ENCODE measurements around the gene LARP4.
A peak's percentile ranks its signal among the peaks of the same experiment; 100 is the strongest.
"Not testable (repeated sequence)": the region's sequence is repeated elsewhere in the genome, so short reads cannot be mapped to it uniquely, and the experiment has no call there.

The LARP4 gene

GRCh38 chr12:50488801-50489200 lies 88.1 kb downstream of the LARP4 start:
- no peak for DNase-seq

DNA sequence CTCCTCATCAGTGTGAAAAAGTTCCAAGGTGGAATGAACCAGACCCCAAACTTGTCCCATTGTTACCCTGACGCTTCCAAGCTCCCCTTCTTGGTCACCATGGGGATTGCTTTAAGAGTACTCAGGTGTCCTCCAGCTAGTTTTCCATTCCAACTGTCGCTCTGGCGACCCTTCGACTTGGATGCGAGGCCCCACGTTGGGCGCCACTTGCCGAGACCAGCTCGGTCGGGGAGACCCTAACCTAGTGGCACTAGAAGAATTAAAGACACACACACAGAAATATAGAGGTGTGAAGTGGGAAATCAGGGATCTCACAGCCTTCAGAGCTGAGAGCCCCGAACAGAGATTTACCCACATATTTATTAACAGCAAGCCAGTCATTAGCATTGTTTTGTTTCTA lies 97.4 kb downstream of the LARP4 start:
- DNase-seq: not testable (repeated sequence)

DNA sequence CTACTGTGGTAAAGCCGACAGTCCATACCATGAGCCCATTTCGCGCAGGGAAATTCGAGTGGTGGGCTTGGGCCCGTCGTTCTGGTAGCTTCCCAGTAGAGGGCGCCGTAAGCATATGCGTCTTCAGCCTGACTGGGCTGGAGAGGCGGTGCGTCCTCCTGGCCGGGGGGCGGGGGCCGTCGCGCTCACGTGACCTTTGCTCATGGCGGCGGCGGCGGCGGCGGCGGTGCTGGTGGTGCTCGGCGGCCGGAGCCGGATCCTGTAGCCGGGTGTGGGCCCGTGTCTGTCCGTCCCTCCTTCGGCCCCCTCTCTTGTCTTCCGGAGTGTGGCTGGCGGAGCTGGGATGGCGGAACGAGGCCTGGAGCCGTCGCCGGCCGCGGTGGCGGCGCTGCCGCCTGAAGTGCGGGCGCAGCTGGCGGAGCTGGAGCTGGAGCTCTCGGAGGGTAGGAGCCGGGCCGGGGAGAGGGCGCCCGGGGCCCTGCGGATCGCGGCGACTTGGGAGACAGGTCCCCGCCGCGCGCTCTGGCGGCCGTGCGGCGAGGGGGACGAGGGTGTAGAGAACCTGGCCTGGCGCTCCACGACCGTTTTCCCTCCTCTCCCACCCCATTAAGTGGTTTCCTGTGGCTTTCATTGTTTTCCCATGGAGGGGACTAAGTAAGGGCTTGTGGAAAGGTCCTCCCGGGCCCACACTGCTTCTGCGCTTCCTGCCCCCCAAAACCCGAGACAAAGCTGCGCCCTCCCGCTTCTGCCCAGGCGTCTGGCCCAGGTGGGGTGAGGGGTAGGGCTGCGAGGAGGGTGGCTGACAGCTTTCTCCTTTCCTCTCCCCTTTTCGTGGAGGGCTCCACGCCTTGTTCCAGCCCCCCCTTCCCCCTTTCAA lies 104.4 kb downstream of the LARP4 start, which contains the start of gene DIP2B:
Gene DIP2B, plus strand, starts transcription at position 188 of the 877 bp plus-strand sequence. Its CDS starts 156 bp downstream, at position 344.
- peak; percentile 78 for DNase-seq

DNA sequence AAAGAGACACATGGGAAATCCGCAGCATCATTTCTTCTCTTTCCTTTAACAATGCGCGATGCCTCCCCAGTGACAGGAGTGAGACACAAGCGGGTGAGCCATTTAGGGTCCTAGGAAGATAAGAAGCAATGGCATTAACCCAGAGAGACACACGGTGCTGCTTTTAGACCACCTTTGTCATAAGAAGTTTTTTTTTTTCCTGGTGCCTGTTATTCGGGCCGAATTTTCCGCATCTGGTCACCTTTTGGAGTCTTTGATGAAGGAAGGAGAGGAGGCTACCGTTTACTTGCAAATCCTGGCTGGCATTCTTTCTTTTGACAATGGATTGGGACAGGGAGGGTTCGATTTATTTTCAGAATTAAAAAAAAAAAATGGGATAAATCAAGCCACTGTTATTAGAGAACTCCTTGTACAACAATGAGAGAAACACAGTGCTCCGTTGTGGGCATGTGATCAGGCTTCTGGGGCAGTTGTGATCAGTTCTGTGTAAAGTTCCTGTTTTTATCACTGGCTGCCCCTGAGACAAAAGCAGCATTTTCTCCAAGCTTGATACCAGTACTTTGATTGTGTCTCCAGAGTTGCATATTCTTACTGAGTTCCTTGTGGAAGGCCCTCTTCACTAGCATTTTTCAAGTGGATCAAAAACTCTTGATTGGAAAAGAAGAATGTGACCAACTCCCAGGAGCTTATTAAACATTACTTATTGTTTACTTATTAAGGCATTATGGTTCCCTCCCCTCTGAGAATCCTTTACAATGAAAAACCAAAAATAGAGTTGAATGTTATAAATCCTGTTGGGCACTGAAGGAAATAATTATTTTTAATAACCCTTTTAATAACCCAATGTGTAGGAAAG lies 105.2 kb downstream of the LARP4 start:
- DNase-seq: no peak

GRCh38 chr12:50506753-50507473 lies 106.2 kb downstream of the LARP4 start:
- no peak for DNase-seq

GRCh38 chr12:50507474-50507838 lies 106.8 kb downstream of the LARP4 start:
- DNase-seq: no peak

- no peak for DNase-seq
Measured at GRCh38 chr12:50507930-50508329, 107.2 kb downstream of the LARP4 start.

GRCh38 chr12:50508414-50508813 lies 107.7 kb downstream of the LARP4 start:
- no peak for DNase-seq

- DNase-seq: no peak
Measured at GRCh38 chr12:50508970-50509663, 108.4 kb downstream of the LARP4 start.

DNA sequence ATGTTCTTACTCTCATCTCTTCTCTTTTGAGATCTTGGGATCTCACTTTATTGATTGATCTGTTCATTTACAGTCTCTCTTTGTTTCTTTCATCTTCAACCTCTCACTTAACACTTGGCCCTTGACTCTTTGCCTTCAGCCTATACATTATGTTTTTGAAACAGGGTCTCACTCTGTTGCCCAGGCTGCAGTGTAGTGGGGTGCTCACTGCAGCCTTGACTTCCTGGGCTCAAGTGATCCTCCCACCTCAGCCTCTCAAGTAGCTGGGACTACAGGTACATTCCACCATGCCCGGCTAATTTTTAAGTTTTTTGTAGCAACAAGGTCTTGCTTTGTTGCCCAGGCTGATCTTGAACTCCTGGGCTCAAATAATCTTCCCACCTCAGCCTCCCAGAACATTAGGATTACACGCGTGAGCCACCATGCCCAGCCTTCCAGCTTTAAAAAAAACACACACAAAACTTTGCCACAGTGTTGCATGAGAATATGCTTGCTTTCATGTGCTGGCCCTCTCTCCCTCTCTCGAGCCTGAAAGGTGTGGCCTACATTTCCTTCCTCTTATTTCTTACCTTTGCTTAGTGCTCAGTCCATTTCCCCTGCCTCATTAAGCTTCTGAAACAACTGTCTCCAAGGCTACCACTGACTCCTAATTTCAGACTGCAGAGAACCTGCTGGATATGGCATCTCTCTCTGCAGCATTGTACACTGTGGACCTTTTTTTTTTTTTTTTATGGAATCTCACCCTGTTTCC lies 114.0 kb downstream of the LARP4 start:
- no peak for DNase-seq

DNA sequence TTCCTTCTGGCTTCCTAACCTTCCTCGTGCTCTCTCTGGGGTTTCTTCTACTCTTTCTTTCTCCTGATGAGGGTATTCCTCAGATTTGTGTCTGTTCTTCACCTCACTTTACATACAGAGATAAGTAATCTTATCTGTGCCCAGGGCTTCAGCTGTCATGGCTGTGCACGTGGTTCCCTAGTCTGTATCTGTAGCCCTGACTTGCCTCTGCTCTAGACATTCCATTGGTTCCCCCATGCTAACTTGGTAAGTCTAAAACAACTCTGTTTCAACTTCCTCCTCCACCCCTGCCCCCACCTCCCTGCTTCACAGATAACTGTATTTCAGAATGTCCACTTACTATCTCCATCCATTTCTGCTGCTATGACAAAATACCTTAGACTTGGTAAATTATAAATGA lies 114.9 kb downstream of the LARP4 start:
- no peak for DNase-seq

DNA sequence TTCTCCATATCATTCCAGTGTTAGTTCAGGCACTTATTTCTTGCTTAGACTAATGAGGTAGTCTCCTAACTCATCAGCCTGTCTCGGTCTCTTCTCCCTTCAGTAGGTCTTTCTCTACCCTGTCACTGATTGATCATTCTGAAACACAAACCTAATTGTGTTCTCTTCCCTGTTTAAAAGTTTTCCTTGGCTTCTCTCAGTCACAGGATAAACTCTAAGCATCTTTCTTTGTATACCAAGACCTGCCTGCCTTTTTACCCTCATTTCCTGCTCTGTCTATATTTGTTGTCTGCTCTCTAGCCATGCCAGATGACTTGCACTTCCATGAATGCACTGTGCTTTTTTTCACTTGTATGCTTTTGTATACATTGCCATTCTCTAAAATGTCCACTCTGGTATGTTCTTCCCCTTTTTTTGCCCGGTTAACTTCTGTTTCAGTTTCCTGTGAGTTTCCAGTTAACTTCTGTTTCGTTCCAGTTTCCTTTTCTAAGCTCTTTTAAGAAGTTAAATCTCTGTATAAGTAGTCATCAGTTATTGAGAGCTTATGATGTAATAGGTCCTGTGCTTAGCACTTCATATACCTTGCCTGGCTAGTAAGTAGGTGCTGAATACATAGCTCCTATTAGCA lies 116.8 kb downstream of the LARP4 start:
- no peak for DNase-seq

DNA sequence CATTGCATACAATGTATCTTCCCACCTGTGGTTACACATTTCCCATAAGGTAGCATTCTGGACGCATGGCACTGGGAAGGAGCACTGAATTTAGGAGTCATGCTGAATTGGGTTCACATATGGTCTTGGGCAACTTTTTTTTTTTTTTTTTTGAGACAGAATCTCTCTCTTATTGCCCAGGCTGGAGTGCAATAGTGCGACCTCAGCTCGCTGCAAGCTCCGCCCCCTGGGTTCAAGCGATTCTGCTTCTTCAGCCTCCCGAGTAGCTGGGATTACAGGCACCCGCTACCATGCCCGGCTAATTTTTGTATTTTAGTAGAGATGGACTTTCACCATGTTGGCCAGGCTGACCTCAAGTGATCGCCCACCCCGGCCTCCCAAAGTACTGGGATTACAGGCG lies 117.4 kb downstream of the LARP4 start:
- no peak for DNase-seq

DNA sequence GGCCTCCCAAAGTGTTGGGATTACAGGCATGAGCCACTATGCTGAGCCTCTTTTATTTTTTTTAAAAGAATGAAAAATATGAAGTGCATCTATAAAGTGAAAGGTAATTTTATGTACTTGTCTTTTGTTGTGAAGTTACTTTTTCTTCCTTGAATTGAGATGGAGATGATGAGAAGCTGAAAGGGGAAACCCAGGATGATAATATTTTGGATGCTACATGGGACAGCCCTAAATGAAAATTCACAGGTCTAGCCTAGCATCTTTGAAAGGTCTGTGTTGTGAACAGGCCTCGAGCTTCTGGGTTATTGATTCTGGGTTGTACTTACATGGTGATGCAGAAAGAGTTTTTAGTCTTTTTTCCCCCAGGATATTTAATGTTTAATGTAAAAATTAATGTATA lies 118.7 kb downstream of the LARP4 start:
- DNase-seq: no peak

- no peak for DNase-seq
Measured at GRCh38 chr12:50520416-50521207, 119.9 kb downstream of the LARP4 start.

GRCh38 chr12:50521781-50522180 lies 121.1 kb downstream of the LARP4 start:
- DNase-seq: not testable (repeated sequence)

- DNase-seq: no peak
Measured at GRCh38 chr12:50523772-50524171, 123.1 kb downstream of the LARP4 start.

GRCh38 chr12:50524621-50525020 lies 123.9 kb downstream of the LARP4 start:
- DNase-seq: no peak

- DNase-seq: no peak
Measured at GRCh38 chr12:50525422-50525821, 124.7 kb downstream of the LARP4 start.

DNA sequence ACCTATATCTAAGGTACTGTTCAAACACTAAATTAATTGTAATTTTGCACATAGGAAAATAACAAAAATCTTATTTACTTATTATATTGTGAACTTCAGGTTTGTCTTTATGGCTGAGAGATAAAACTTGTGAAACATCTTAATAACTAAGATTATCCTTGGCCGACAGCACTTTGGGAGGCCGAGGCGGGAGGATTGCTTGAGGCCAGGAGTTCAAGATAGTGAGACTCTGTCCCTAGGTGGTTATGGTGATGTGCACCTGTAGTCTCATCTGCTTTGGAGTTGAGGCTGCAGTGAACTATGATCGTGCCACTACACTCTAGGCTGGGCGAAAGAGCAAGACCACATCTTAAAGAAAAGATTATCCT lies 126.7 kb downstream of the LARP4 start:
- DNase-seq: no peak

DNA sequence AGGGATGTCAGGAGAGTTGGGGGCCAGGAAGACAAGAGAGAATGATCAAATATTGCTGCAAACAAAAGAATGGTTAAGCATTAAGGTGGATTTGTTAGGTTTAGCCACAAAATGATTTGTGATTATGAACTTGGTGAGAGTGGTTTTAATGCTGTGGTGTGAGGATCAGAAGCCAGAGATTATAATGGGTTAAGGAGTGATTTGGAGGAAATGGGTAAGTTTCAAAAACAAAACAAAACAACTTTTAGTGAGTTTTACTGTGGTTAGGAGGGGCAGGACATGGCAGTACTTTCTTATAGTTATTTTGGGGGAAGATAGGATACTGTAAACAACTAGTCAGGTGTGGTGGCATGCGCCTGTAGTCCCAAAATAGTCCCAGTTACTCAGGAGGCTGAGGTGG lies 128.1 kb downstream of the LARP4 start:
- no peak for DNase-seq

All from SHP77 treated with DMSO at 0.1 percent for 48 hours (cell line).